MG63 (cell line): ENCODE data around the gene TIMM44. TPM values are rescaled to one million over a fixed set of nuclear protein-coding genes. Genes with fewer than 3 reads are reported as not detected.

ENCODE experiments used
- DNase-seq: peaks from one replicate; pipeline ENCODE4 v3.0.0-alpha.2; 2020
- H3K27me3 ChIP-seq: fragments of 250-450 bp; sonication (Bioruptor Pico); 2 replicates; pipeline ENCODE4 v1.5.1; 2020; ENCODE audit warnings: mild to moderate bottlenecking, moderate library complexity
- H3K36me3 ChIP-seq: fragments of 250-450 bp; sonication (Bioruptor Pico); 2 replicates; pipeline ENCODE4 v1.5.1; 2020; ENCODE audit warnings: mild to moderate bottlenecking, moderate library complexity
- H3K4me3 ChIP-seq: fragments of 250-450 bp; sonication (Bioruptor Pico); 2 replicates; pipeline ENCODE4 v1.5.1; 2020; ENCODE audit warnings: mild to moderate bottlenecking, moderate library complexity
- H3K9me3 ChIP-seq: fragments of 250-450 bp; sonication (Bioruptor Pico); 2 replicates; pipeline ENCODE4 v1.5.1; 2020; ENCODE audit warnings: mild to moderate bottlenecking, moderate library complexity
- total RNA-seq: library from RNA; depleted of rRNA; stranded (reverse); fragments of >200 nt; shearing (Covaris generic); gene quantifications from 2 replicates; pipeline ENCODE4 v1.2.3, GENCODE V29; 2014; ENCODE audit warnings: low replicate concordance; rRNA removed

Gene TIMM44
- total RNA-seq, 1 experiment from 2014 or later = 210 TPM

DNA sequence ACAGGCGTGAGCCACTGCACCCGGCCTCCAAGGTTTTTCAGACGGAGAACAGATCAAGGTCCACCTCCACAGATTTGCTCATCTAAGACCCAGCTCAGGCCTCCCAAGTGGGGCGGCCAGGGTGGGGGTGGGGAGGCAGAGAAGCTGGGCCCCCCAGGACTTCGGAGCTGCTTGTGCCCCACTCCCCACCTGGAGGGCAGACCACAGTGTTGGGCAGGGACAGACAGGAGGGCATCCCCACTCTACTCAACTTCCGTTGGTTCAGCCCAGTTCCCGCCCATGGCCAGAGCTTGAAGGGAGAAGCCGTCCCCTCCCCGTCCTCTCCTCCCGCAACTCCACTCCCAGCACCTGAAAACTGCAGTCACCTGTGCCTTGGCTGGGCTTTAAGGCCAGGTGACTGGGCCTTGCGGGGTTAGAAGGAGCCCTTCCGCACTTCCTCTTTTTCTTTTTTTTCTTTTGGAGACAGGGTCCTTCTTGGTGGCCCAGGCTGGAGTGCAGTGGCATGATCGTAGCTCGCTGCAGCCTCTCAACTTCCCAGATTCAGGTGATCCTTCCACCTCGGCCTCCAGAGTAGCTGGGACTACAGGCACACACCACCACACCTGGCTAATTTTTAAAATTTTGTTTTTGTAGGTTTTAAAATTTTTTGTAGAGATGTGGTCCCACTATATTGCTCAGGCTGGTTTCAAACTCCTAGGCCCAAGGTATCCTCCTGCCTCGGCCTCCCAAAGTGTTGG, 55.9 kb downstream of the TIMM44 start:
- no peak for DNase-seq
- no peaks in the 10 kb centered on the region for H3K27me3 ChIP-seq

DNA sequence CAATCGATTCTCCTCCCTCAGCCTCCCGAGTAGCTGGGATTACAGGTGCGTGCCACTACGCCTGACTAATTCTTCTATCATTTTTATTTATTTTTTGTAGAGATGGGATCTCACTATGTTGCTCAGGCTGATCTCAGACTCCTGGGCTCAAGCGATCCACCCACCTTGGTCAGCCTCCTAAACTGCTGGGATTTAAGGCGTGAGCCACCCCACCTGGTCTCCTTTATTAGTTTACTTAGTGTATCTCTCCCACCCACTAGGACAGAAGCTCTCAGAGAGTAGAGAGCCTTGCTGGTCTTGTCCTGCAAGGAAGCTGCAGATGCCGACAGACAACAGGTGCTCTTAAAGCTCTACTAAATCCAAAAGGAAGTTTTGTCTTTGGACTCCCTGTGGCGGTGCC, 57.6 kb downstream of the TIMM44 start:
- H3K36me3 ChIP-seq = no peaks in the 10 kb centered on the region
- H3K4me3 ChIP-seq = no peak overlapping the region
- no peak for DNase-seq
- H3K27me3 ChIP-seq = peaks cover 5% of the 10 kb centered on the region; the same call in 1 of the 2 replicates
- peaks cover 2% of the 10 kb centered on the region; the same call in 1 of the 2 replicates for H3K9me3 ChIP-seq

More for the DNA sequence above, 55.9 kb downstream of the TIMM44 start:
- peak overlapping the region; percentile 89 for H3K4me3 ChIP-seq
- no peaks in the 10 kb centered on the region for H3K36me3 ChIP-seq
- H3K9me3 ChIP-seq = no peaks in the 10 kb centered on the region

- peaks cover 5% of the 10 kb centered on the region; the same call in 1 of the 2 replicates for H3K27me3 ChIP-seq
- peaks cover 2% of the 10 kb centered on the region; the same call in 1 of the 2 replicates for H3K9me3 ChIP-seq
- H3K36me3 ChIP-seq = no peaks in the 10 kb centered on the region
- no peak overlapping the region for H3K4me3 ChIP-seq
- peak; percentile 50 for DNase-seq
Measured at GRCh38 chr19:7883796-7884570, 59.5 kb downstream of the TIMM44 start.

DNA sequence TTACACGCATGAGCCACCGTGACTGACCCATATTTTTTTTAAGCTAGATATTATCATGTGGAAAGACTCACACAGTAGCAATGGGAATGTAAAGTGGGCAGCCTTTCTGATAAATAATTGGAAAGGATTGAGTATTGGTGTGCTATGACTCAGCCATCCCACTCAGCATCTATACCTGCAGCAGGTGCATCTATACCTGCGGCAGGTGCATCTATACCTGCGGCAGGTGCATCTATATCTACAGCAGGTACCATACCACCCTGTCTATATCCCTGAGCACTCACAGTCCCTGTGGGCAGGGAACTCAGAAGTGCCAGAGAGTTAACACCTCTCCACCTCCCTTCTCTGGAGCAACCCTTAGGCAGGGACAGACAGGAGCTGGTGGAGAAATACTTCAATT, 60.4 kb downstream of the TIMM44 start:
- H3K36me3 ChIP-seq = no peaks in the 10 kb centered on the region
- H3K27me3 ChIP-seq = peaks cover 5% of the 10 kb centered on the region; the same call in 1 of the 2 replicates
- DNase-seq = no peak
- H3K9me3 ChIP-seq = peaks cover 2% of the 10 kb centered on the region; the same call in 1 of the 2 replicates
- H3K4me3 ChIP-seq = no peak overlapping the region

GRCh38 chr19:7881910-7882309, 61.6 kb downstream of the TIMM44 start:
- no peak overlapping the region for H3K4me3 ChIP-seq
- H3K9me3 ChIP-seq = peaks cover 2% of the 10 kb centered on the region; the same call in 1 of the 2 replicates
- peaks cover 5% of the 10 kb centered on the region; the same call in 1 of the 2 replicates for H3K27me3 ChIP-seq
- no peak for DNase-seq
- H3K36me3 ChIP-seq = no peaks in the 10 kb centered on the region

- Histone ChIP-seq H3K4me3 (no peak overlapping the region), H3K27me3 (peaks cover 6% of the 10 kb centered on the region), H3K9me3 (peaks cover 2% of the 10 kb centered on the region; the same call in 1 of the 2 replicates), H3K36me3 (no peaks in the 10 kb centered on the region)
- no peak for DNase-seq
Measured at GRCh38 chr19:7879836-7880235, 63.6 kb downstream of the TIMM44 start.

GRCh38 chr19:7879111-7879807, 64.2 kb downstream of the TIMM44 start:
- peaks cover 2% of the 10 kb centered on the region; the same call in 1 of the 2 replicates for H3K9me3 ChIP-seq
- peaks cover 11% of the 10 kb centered on the region for H3K27me3 ChIP-seq
- H3K36me3 ChIP-seq = no peaks in the 10 kb centered on the region
- no peak overlapping the region for H3K4me3 ChIP-seq
- no peak for DNase-seq

DNA sequence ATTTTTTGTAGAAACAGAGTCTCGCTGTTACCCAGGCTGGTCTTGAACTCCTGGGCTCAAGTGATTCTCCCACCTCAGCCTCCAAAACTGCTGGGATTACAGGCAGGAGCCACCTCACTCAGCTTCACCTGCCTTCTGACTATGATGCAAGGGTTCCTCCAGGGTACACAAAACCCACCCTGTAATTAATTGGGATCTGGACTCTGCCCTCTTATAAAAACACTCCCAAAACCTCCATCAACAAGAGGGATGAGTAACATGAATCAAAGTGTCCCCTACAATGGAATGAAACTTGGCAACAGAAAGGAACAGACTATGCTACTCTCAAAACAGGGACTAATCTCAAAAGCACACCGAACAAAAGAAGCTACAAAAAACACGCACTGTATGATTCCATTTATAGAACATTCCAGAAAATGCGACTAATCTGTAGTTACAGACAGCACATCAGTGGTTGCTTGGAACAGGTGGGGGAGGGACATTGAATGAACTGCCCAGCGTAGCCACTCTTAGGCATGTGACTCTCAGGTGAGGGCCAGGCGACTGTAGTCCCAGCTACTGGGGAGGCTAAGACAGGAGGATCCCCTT, 66.1 kb downstream of the TIMM44 start:
- no peak overlapping the region for H3K4me3 ChIP-seq
- no peak for DNase-seq
- H3K36me3 ChIP-seq = no peaks in the 10 kb centered on the region
- H3K9me3 ChIP-seq = peaks cover 2% of the 10 kb centered on the region; the same call in 1 of the 2 replicates
- H3K27me3 ChIP-seq = peaks cover 29% of the 10 kb centered on the region

Other genes with a start within 250 kb of the TIMM44 start
- not detected in 2 replicates for gene FCER2, start 241.5 kb downstream of the TIMM44 start, total RNA-seq
- gene CLEC4G, start 211.6 kb downstream of the TIMM44 start, total RNA-seq = not detected in 2 replicates
- gene CD209, start 196.1 kb downstream of the TIMM44 start, total RNA-seq = not detected in 2 replicates
- not detected in 2 replicates for gene CLEC4M, start 180.4 kb downstream of the TIMM44 start, total RNA-seq
- gene EVI5L, start 113.4 kb downstream of the TIMM44 start, total RNA-seq = 21.4 and 31.0 TPM in 2 replicates
- not detected in 2 replicates for gene PRR36, start 69.3 kb downstream of the TIMM44 start, total RNA-seq
- 11.9 and 20.1 TPM in 2 replicates for gene LRRC8E, start 55.2 kb downstream of the TIMM44 start, total RNA-seq
- 21.2 and 38.6 TPM in 2 replicates for gene MAP2K7, start 39.8 kb downstream of the TIMM44 start, total RNA-seq
- gene TGFBR3L, start 28.8 kb downstream of the TIMM44 start, total RNA-seq = 0.46 TPM in 1 of 2 replicates, not detected in the other
- 39.9 and 45.1 TPM in 2 replicates for gene SNAPC2, start 23.3 kb downstream of the TIMM44 start, total RNA-seq
- 8.5 and 16.2 TPM in 2 replicates for gene CTXN1, start 17.5 kb downstream of the TIMM44 start, total RNA-seq
- 90.8 and 118 TPM in 2 replicates for gene ELAVL1, start 62.0 kb upstream of the TIMM44 start, total RNA-seq
- gene CCL25, start 109.1 kb upstream of the TIMM44 start, total RNA-seq = not detected in 2 replicates
- not detected in 2 replicates for gene FBN3, start 205.9 kb upstream of the TIMM44 start, total RNA-seq